HUES48 (cell line): ENCODE data around the gene FAM229B.
A peak's percentile ranks its signal among the peaks of the same experiment; 100 is the strongest.
"Not testable (repeated sequence)": the region's sequence is repeated elsewhere in the genome, so short reads cannot be mapped to it uniquely, and the experiment has no call there.

Experiments
- H3K27ac ChIP-seq: one replicate; pipeline ENCODE4 v1.7.0; 2013; ENCODE audit warnings: low read depth, low read length, inconsistent platforms
- H3K27me3 ChIP-seq: 2 replicates; pipeline ENCODE4 v1.6.1; 2013; ENCODE audit warnings: mild to moderate bottlenecking, low read length; ENCODE audit not compliant: control insufficient read depth, insufficient read depth
- H3K36me3 ChIP-seq: 2 replicates; pipeline ENCODE4 v1.6.1; 2013; ENCODE audit warnings: low read length; ENCODE audit not compliant: control insufficient read depth, insufficient read depth
- H3K4me1 ChIP-seq: 2 replicates; pipeline ENCODE4 v1.6.1; 2013; ENCODE audit warnings: mild to moderate bottlenecking, low read length; ENCODE audit not compliant: control insufficient read depth, insufficient read depth
- H3K4me3 ChIP-seq: 2 replicates; pipeline ENCODE4 v1.5.1; 2013; ENCODE audit warnings: mild to moderate bottlenecking, low read depth, low read length
- H3K9ac ChIP-seq: 2 replicates; pipeline ENCODE4 v1.6.1; 2013; ENCODE audit warnings: mild to moderate bottlenecking, low read depth, low read length, moderate library complexity
- H3K9me3 ChIP-seq: 2 replicates; pipeline ENCODE4 v1.6.1; 2013; ENCODE audit warnings: low read length; ENCODE audit not compliant: control insufficient read depth, insufficient read depth

The FAM229B gene

DNA sequence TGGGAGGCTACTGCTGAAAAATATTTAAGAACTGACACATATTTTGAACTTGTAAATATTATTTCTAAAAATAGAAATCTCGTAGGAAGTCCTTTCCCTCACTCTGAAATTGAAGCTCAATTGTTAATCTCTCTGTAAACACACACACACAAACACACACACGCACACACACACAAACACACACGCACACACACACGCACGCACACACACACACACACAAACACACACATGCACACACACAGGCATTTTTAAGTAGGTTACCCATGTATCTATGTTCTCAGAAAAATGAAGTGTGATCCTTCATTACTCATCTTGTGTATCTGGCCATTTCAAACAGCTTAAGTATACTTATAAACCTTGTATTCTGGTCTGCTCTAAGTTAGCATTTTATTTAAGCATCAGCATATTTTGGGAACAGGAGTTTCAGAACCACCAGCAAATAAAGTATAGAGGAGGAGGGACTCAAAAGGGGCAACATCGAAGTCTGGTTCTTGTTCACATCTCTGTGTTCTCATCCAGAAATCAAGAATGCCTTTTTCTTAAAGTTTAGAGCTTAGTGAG lies 21.9 kb upstream of the FAM229B start:
- no peaks in the 10 kb centered on the region for H3K9me3 ChIP-seq
- H3K36me3 ChIP-seq = peaks cover 5% of the 10 kb centered on the region; the same call in 1 of the 2 replicates
- H3K4me1 ChIP-seq = no peaks in the 10 kb centered on the region
- no peak overlapping the region for H3K4me3 ChIP-seq
- no peaks in the 10 kb centered on the region for H3K27me3 ChIP-seq
- no peak overlapping the region for H3K9ac ChIP-seq
- no peak overlapping the region for H3K27ac ChIP-seq

DNA sequence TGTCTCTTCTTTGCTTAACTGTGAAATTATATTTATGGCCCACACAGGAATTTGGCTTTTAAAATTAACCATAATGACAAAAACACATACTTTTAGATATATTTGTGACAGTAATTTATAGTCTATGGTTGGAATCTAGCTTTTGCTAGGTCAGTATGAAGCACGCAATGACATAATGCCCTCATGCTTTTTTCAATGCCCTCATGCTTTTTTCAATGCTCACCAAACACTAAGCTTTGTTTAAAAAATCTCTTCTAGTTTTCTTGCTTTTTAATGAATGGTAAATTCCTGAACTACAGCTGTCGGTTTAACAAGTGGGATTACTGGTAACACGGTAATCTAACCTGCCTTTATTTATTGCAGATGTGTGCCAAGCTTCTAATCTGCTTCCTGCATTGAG lies 20.8 kb upstream of the FAM229B start:
- Histone ChIP-seq H3K4me3 (no peak overlapping the region), H3K27ac (no peak overlapping the region), H3K9ac (no peak overlapping the region), H3K27me3 (no peaks in the 10 kb centered on the region), H3K4me1 (no peaks in the 10 kb centered on the region), H3K9me3 (no peaks in the 10 kb centered on the region), H3K36me3 (peaks cover 16% of the 10 kb centered on the region)

DNA sequence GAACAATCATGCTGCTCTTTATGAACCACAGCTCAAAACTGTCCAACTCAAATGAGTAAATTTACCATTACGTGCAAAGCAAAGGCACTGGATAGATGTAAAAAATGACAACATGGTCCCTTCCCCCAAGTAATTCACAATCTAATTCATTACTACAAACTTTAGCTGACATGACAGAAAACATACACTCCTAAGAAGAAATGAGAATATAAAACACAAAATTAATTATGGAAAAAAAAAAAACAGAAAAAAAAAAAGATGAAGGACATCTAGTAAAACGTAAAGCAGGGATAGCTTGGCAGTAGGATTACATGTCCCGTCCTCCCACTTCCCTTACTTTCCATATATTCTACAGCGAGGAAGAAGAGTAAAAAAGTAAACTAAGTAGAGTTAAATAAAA lies 5.8 kb upstream of the FAM229B start:
- H3K36me3 ChIP-seq = peaks cover 61% of the 10 kb centered on the region
- no peak overlapping the region for H3K9ac ChIP-seq
- no peaks in the 10 kb centered on the region for H3K9me3 ChIP-seq
- no peaks in the 10 kb centered on the region for H3K27me3 ChIP-seq
- H3K4me3 ChIP-seq = no peak overlapping the region
- 0 out of 2 replicates have a peak, but pooled peaks cover 6% of the 10 kb centered on the region for H3K4me1 ChIP-seq
- no peak overlapping the region for H3K27ac ChIP-seq

DNA sequence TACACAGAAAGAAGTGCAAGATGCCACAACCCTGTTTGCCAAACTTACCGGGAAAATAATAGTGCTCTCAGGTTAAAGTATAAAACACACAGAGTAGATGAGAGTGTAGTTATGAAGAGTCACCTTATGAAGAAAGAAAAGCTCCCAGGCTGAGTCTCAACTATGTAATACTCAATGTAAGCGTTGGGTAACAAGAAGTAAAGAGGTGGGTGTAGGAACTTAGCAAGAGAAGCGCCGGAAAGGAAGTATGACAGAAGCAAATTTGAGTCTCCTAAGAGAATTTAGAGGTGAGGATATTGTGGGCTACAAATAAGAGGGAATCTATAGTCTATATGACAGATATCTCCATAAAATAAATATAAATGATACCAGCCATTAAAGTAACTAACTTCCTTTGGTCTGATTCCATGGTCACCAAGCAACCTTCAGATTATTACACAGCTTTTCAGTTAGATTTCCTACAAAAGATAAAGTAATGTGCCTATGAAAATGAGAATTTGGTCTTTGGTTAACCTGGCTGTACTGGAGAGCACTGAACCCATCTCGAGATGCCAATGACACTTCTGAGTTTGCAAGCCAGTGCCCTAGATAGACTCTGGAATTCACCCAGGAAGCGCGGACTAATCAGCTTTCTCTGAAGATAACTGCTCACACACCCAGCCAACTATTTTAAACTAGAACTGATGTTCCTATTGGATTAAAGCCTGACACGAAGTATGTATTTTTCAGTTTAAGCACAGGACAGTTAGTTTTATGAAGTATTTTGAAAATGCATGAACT lies 1.9 kb upstream of the FAM229B start:
- Histone ChIP-seq H3K9me3 (no peaks in the 10 kb centered on the region), H3K27me3 (no peaks in the 10 kb centered on the region), H3K9ac (no peak overlapping the region), H3K4me1 (peaks cover 9% of the 10 kb centered on the region; the same call in 1 of the 2 replicates), H3K27ac (no peak overlapping the region), H3K4me3 (no peak overlapping the region), H3K36me3 (peaks cover 25% of the 10 kb centered on the region)

DNA sequence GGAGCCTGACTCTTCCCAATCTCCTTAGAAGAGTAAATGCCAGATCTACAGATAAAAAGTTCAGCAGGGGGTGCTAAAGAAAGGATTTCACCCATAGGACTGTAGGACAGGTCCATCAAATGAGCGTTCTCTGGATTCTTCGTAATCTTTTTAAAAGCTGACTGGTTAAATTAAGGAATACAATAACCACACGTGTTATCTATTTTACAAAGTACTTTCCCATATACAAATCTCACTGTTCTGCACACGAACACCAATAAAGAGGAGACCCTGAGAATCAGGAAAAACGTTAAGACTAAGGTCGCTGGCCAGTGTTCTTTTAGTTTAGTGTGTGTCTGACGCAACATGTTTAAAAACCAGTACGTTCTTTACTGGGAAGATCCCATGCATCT lies 651 bp upstream of the FAM229B start:
- Histone ChIP-seq H3K27me3 (no peaks in the 10 kb centered on the region), H3K9ac (peak overlapping the region; percentile 79), H3K4me3 (peak overlapping the region; percentile 89), H3K27ac (peak overlapping the region; percentile 82), H3K36me3 (peaks cover 20% of the 10 kb centered on the region), H3K9me3 (no peaks in the 10 kb centered on the region), H3K4me1 (peaks cover 9% of the 10 kb centered on the region; the same call in 1 of the 2 replicates)

DNA sequence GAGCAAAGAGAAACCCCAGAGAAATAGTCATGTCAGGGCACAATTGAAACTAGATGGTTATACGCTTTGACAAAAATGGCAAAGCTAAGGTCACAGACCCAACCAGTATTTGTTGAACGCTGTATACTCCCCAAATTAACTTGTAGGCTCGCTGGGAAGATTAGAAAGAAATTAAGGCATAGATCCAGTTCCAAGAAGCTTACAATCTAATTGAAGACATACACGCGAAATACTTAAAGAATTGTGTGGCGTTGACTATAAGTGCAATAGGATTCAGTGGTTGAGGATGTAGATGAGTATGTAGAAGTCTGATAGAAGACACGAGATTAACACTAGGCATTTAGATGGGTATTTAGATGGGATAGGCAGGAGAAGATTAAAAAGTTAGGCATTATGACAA lies 525 bp downstream of the FAM229B start:
- H3K4me3 ChIP-seq = peak overlapping the region; percentile 89
- H3K27ac ChIP-seq = no peak overlapping the region
- H3K4me1 ChIP-seq = peaks cover 9% of the 10 kb centered on the region; the same call in 1 of the 2 replicates
- H3K27me3 ChIP-seq = no peaks in the 10 kb centered on the region
- no peaks in the 10 kb centered on the region for H3K9me3 ChIP-seq
- peak overlapping the region; percentile 57 for H3K9ac ChIP-seq
- H3K36me3 ChIP-seq = peaks cover 20% of the 10 kb centered on the region

DNA sequence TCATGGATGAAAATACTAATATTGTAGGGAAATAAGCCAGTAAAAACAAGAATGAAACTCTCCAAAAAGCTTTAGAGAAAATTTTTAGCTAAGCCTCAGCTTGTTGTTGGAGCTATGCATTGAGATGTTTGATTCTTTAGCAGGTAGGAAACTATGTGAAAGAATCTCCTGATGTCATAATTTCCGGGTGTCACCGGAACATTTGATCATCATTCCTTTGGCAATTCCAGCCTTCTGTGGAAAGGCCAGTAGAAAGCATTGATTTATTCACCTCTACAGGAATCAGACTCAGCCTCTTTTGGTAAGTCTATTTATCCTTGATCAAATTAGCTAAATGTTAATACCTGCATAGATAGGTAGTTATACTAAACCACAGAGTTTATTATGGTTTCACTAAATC lies 9.5 kb downstream of the FAM229B start:
- Histone ChIP-seq H3K9me3 (no peaks in the 10 kb centered on the region), H3K9ac (no peak overlapping the region), H3K4me1 (peaks cover 20% of the 10 kb centered on the region), H3K36me3 (no peaks in the 10 kb centered on the region), H3K4me3 (no peak overlapping the region), H3K27ac (no peak overlapping the region), H3K27me3 (no peaks in the 10 kb centered on the region)

DNA sequence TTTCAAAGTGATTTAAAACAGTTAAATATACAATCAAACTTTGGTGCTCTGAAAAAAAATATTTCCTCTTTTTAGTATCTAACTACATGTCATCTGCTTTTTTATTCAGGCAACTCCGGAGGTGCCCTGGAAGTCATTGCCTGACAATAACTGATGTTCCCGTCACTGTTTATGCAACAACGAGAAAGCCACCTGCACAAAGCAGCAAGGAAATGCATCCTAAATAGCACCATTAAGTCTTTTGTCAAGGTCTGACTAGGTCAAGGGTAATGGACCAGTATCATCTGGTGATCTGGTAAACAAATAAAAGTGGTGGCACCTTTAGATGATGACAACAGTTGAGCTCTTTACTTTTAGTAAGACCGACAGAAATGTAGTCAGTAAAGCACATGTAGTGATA lies 13.2 kb downstream of the FAM229B start:
- no peaks in the 10 kb centered on the region for H3K27me3 ChIP-seq
- no peaks in the 10 kb centered on the region for H3K9me3 ChIP-seq

DNA sequence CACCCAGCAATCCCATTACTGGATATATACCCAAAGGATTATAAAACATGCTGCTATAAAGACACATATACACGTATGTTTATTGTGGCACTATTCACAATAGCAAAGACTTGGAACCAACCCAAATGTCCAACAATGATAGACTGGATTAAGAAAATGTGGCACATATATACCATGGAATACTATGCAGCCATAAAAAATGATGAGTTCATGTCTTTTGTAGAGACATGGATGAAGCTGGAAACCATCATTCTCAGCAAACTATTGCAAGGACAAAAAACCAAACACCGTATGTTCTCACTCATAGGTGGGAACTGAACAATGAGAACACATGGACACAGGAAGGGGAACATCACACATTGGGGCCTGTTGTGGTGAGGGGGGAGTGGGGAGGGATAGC lies 18.6 kb downstream of the FAM229B start:
- H3K9ac ChIP-seq, H3K4me3 ChIP-seq, H3K27me3 ChIP-seq, H3K27ac ChIP-seq, H3K4me1 ChIP-seq, H3K36me3 ChIP-seq, H3K9me3 ChIP-seq: not testable (repeated sequence)

More for the DNA sequence above, 13.2 kb downstream of the FAM229B start:
- Histone ChIP-seq H3K4me1 (peaks cover 20% of the 10 kb centered on the region), H3K4me3 (peak overlapping the region; percentile 9; the same call in 1 of the 2 replicates), H3K27ac (peak overlapping the region; percentile 1), H3K36me3 (no peaks in the 10 kb centered on the region), H3K9ac (no peak overlapping the region)

DNA sequence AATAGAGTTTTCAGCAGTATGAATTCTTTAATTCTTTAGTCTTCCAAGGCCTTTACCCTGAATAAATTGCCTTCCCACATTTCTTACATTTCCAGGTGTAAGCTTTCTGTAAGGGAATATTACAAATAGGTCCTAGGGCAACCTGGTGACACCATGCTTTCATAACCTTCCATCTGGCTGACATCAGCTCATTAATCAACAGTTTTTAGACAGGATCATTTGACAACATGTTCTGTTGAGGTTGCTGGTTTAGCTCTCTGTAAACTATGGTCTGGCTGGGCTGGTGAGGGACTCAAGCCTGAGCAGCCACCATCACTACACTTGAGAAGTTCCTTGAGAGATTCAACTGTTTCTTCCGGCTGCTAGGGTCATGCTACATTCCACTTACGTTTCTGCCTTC lies 19.2 kb downstream of the FAM229B start:
- no peaks in the 10 kb centered on the region for H3K4me1 ChIP-seq
- no peaks in the 10 kb centered on the region for H3K36me3 ChIP-seq
- H3K9ac ChIP-seq = no peak overlapping the region
- H3K4me3 ChIP-seq = no peak overlapping the region
- no peak overlapping the region for H3K27ac ChIP-seq
- no peaks in the 10 kb centered on the region for H3K9me3 ChIP-seq
- no peaks in the 10 kb centered on the region for H3K27me3 ChIP-seq

DNA sequence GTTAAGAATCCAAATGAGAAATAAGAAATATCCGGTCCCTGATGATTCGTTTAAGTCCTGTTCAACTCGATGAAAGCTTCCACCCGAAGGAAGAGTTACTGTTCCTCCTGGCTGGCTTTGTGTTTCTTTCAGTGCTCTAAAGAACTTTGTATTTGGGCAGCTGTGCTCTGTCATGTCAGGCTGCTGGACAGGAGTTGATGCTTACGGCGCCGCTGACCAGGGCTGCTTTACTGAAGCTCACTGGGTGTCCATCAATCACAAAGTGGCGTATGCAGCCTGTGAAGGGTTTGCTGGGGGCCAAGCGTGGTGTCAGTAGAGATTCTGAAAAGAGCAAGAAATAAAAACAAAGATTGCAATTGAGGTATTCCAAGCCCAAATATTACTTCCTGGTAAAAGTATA lies 21.9 kb downstream of the FAM229B start:
- Histone ChIP-seq H3K27me3 (no peaks in the 10 kb centered on the region), H3K9ac (no peak overlapping the region), H3K4me3 (no peak overlapping the region), H3K27ac (no peak overlapping the region), H3K9me3 (no peaks in the 10 kb centered on the region), H3K36me3 (no peaks in the 10 kb centered on the region), H3K4me1 (no peaks in the 10 kb centered on the region)
